H9 (cell line): Measurements from ENCODE around the gene RNF126. TPM values are rescaled to one million over a fixed set of nuclear protein-coding genes. Genes with fewer than 3 reads are reported as not detected.
A peak's percentile ranks its signal among the peaks of the same experiment; 100 is the strongest.
"Not testable (repeated sequence)": the region's sequence is repeated elsewhere in the genome, so short reads cannot be mapped to it uniquely, and the experiment has no call there.

Source experiments
- DNase-seq: peaks from one replicate; pipeline ENCODE4 v3.0.0-alpha.2; 2017
- H2AFZ ChIP-seq: one replicate; pipeline ENCODE4 v1.6.1; 2013; ENCODE audit warnings: mild to moderate bottlenecking, low read length, control low read depth, moderate library complexity
- H2AK5ac ChIP-seq: 2 replicates; pipeline ENCODE4 v1.6.1; 2013; ENCODE audit warnings: low read length, control low read depth, mixed read lengths; ENCODE audit not compliant: insufficient read length
- H2BK120ac ChIP-seq: one replicate; pipeline ENCODE4 v1.6.1; 2013; ENCODE audit warnings: low read depth, mild to moderate bottlenecking, low read length, control low read depth, inconsistent platforms; ENCODE audit not compliant: poor library complexity, severe bottlenecking
- H2BK12ac ChIP-seq: 2 replicates; pipeline ENCODE4 v1.6.1; 2013; ENCODE audit warnings: low read length, control low read depth, mixed read lengths, low read depth; ENCODE audit not compliant: insufficient read length
- H2BK15ac ChIP-seq: 2 replicates; pipeline ENCODE4 v1.6.1; 2013; ENCODE audit warnings: low read depth, low read length, control low read depth
- H2BK20ac ChIP-seq: one replicate; pipeline ENCODE4 v1.6.1; 2013; ENCODE audit warnings: low read depth, mild to moderate bottlenecking, low read length, control low read depth, inconsistent platforms; ENCODE audit not compliant: poor library complexity, severe bottlenecking
- H2BK5ac ChIP-seq: 2 replicates; pipeline ENCODE4 v1.6.1; 2013; ENCODE audit warnings: low read length, control low read depth, mixed read lengths; ENCODE audit not compliant: insufficient read length
- H3K14ac ChIP-seq: 2 replicates; pipeline ENCODE4 v1.6.1; 2013; ENCODE audit warnings: low read length, control low read depth; ENCODE audit not compliant: insufficient read depth
- H3K18ac ChIP-seq: 2 replicates; pipeline ENCODE4 v1.6.1; 2013; ENCODE audit warnings: low read depth, mild to moderate bottlenecking, mixed read lengths, low read length, control low read depth; ENCODE audit not compliant: insufficient read length
- H3K23ac ChIP-seq: 2 replicates; pipeline ENCODE4 v1.6.1; 2013; ENCODE audit warnings: low read length, control low read depth, mixed read lengths, low read depth; ENCODE audit not compliant: insufficient read length
- H3K23me2 ChIP-seq: 2 replicates; pipeline ENCODE4 v1.6.1; 2013; ENCODE audit warnings: low read depth, mild to moderate bottlenecking, mixed read lengths, low read length, control low read depth; ENCODE audit not compliant: insufficient read length, poor library complexity, severe bottlenecking
- H3K27ac ChIP-seq: 2 replicates; pipeline ENCODE4 v1.5.1; 2013; ENCODE audit warnings: low read length, control low read depth, mixed read lengths, low read depth; ENCODE audit not compliant: insufficient read length
- H3K27me3 ChIP-seq: 2 replicates; pipeline ENCODE4 v1.6.1; 2013; ENCODE audit warnings: low read length, control low read depth, inconsistent platforms; ENCODE audit not compliant: insufficient read depth
- H3K4ac ChIP-seq: 2 replicates; pipeline ENCODE4 v1.6.1; 2013; ENCODE audit warnings: low read depth, mild to moderate bottlenecking, control low read depth, inconsistent platforms, low read length, moderate library complexity
- H3K4me1 ChIP-seq: 2 replicates; pipeline ENCODE4 v1.6.1; 2013; ENCODE audit warnings: low read length, control low read depth, inconsistent platforms; ENCODE audit not compliant: insufficient read depth
- H3K4me2 ChIP-seq: 2 replicates; pipeline ENCODE4 v1.6.1; 2013; ENCODE audit warnings: low read length, control low read depth, mixed read lengths; ENCODE audit not compliant: insufficient read length, insufficient read depth
- H3K56ac ChIP-seq: 2 replicates; pipeline ENCODE4 v1.6.1; 2013; ENCODE audit warnings: low read depth, mild to moderate bottlenecking, mixed read lengths, low read length, control low read depth; ENCODE audit not compliant: insufficient read length
- H3K79me1 ChIP-seq: 2 replicates; pipeline ENCODE4 v1.6.1; 2013; ENCODE audit warnings: low read depth, mild to moderate bottlenecking, moderate library complexity, low read length, control low read depth, inconsistent platforms; ENCODE audit not compliant: insufficient read depth, poor library complexity, severe bottlenecking
- H3K79me2 ChIP-seq: 2 replicates; pipeline ENCODE4 v1.6.1; 2013; ENCODE audit warnings: low read length, control low read depth, inconsistent platforms; ENCODE audit not compliant: insufficient read depth
- H3K9ac ChIP-seq: 2 replicates; pipeline ENCODE4 v1.6.1; 2013; ENCODE audit warnings: low read length, control low read depth, mixed read lengths; ENCODE audit not compliant: insufficient read length; ENCODE audit errors: extremely low read depth
- H3K9me3 ChIP-seq: one replicate; pipeline ENCODE4 v1.6.1; 2013; ENCODE audit warnings: low read depth, low read length, inconsistent platforms; ENCODE audit not compliant: control insufficient read depth
- H3T11ph ChIP-seq: one replicate; pipeline ENCODE4 v1.6.1; 2013; ENCODE audit warnings: mild to moderate bottlenecking, low read length, control low read depth, inconsistent platforms
- H4K20me1 ChIP-seq: one replicate; pipeline ENCODE4 v1.6.1; 2013; ENCODE audit not compliant: control insufficient read depth, insufficient read length, insufficient read depth
- H4K5ac ChIP-seq: 2 replicates; pipeline ENCODE4 v1.6.1; 2013; ENCODE audit warnings: low read depth, mild to moderate bottlenecking, mixed read lengths, low read length, control low read depth; ENCODE audit not compliant: insufficient read length
- H4K8ac ChIP-seq: replicated peaks from 2 replicates; pipeline ENCODE4 v1.6.1; 2013; ENCODE audit warnings: low read length, control low read depth, mixed read lengths, low read depth; ENCODE audit not compliant: insufficient read length
- H4K91ac ChIP-seq: 2 replicates; pipeline ENCODE4 v1.6.1; 2013; ENCODE audit warnings: low read depth, mild to moderate bottlenecking, moderate library complexity, mixed read lengths, low read length, control low read depth; ENCODE audit not compliant: insufficient read length
- H3K27ac Mint-ChIP-seq, 3 experiments: 2 replicates in 2 of 3; 3 replicates in 1 of 3; pipeline ENCODE4 v1.8.0; 2020 to 2021; ENCODE audit warnings: mixed read lengths in 3 of 3, mild to moderate bottlenecking in 1 of 3, moderate library complexity in 1 of 3
- H3K27me3 Mint-ChIP-seq: 2 replicates; pipeline ENCODE4 v1.8.0; 2021; ENCODE audit warnings: low read depth, mild to moderate bottlenecking, moderate library complexity, mixed read lengths
- H3K36me3 Mint-ChIP-seq, 3 experiments: 2 replicates in 2 of 3; 3 replicates in 1 of 3; pipeline ENCODE4 v1.8.0; 2020 to 2021; ENCODE audit warnings: low read depth in 3 of 3, mixed read lengths in 3 of 3; ENCODE audit not compliant: insufficient read depth in 1 of 3
- H3K4me1 Mint-ChIP-seq, 2 experiments: 2 replicates each; pipeline ENCODE4 v1.8.0; 2020; ENCODE audit warnings: mixed read lengths in 2 of 2
- H3K4me3 Mint-ChIP-seq, 2 experiments: 2 replicates in 1 of 2; 3 replicates in 1 of 2; pipeline ENCODE4 v1.8.0; 2020 to 2021; ENCODE audit warnings: mild to moderate bottlenecking in 2 of 2, mixed read lengths in 2 of 2, moderate library complexity in 1 of 2
- H3K9me3 Mint-ChIP-seq, 2 experiments: 2 replicates in 1 of 2; 3 replicates in 1 of 2; pipeline ENCODE4 v1.8.0; 2020; ENCODE audit warnings: mild to moderate bottlenecking in 2 of 2, mixed read lengths in 2 of 2, moderate library complexity in 1 of 2
- WGBS: extraction: QIAGEN DNeasy Blood & Tissue Kit; methylation state at CpG from one replicate; pipeline ENCODE4 v1.1.7; 2013; ENCODE audit warnings: missing lambda C conversion rate, low lambda C conversion rate, mixed read lengths; ENCODE audit not compliant: insufficient read length; ENCODE audit errors: extremely low coverage; 5-methylcytosine and 5-hydroxymethylcytosine counted together
- total RNA-seq: library from RNA; stranded (reverse); gene quantifications from 2 replicates; pipeline ENCODE4 v1.2.1, GENCODE V29; 2021
- TF ChIP-seq, protein P1 (sequence below): fragments of 200-600 bp; sonication (generic); conservative IDR thresholded peaks from 3 replicates; pipeline ENCODE4 v1.8.0; 2021; ENCODE audit warnings: antibody characterized with exemption, mild to moderate bottlenecking

RNF126 gene
- total RNA-seq, 1 experiment from 2014 or later: 81.9 TPM

GRCh38 chr19:670609-671075 lies 7.6 kb upstream of the RNF126 start:
- H3K56ac ChIP-seq: no peak overlapping the region
- no peak overlapping the region for H3K14ac ChIP-seq
- no peak overlapping the region for H4K8ac ChIP-seq
- H3T11ph ChIP-seq: no peak overlapping the region
- H3K9ac ChIP-seq: no peak overlapping the region
- H3K4ac ChIP-seq: no peak overlapping the region
- H2BK120ac ChIP-seq: no peak overlapping the region
- H4K91ac ChIP-seq: no peak overlapping the region
- Mint-ChIP-seq H3K27ac (no peak overlapping the region), H3K27me3 (peaks cover 52% of the 10 kb centered on the region), H3K9me3 (peaks cover 10 to 12% of the 10 kb centered on the region in 2 experiments), H3K4me1 (peaks cover 0 to 4% of the 10 kb centered on the region in 2 experiments; a peak in 2 of 4 replicates), H3K36me3 (no peaks in the 10 kb centered on the region), H3K4me3 (no peak overlapping the region)
- H2BK15ac ChIP-seq: no peak overlapping the region
- no peak overlapping the region for H3K23ac ChIP-seq
- no peak overlapping the region for H3K18ac ChIP-seq
- H3K9me3 ChIP-seq: no peaks in the 10 kb centered on the region
- H3K27ac ChIP-seq: no peak overlapping the region
- H4K20me1 ChIP-seq: no peaks in the 10 kb centered on the region
- TF ChIP-seq, protein P1, sequence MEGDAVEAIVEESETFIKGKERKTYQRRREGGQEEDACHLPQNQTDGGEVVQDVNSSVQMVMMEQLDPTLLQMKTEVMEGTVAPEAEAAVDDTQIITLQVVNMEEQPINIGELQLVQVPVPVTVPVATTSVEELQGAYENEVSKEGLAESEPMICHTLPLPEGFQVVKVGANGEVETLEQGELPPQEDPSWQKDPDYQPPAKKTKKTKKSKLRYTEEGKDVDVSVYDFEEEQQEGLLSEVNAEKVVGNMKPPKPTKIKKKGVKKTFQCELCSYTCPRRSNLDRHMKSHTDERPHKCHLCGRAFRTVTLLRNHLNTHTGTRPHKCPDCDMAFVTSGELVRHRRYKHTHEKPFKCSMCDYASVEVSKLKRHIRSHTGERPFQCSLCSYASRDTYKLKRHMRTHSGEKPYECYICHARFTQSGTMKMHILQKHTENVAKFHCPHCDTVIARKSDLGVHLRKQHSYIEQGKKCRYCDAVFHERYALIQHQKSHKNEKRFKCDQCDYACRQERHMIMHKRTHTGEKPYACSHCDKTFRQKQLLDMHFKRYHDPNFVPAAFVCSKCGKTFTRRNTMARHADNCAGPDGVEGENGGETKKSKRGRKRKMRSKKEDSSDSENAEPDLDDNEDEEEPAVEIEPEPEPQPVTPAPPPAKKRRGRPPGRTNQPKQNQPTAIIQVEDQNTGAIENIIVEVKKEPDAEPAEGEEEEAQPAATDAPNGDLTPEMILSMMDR: peak; percentile 56
- no peak overlapping the region for H4K5ac ChIP-seq
- peak; percentile 63 for DNase-seq
- H2BK20ac ChIP-seq: no peak overlapping the region
- no peaks in the 10 kb centered on the region for H3K79me1 ChIP-seq
- H2BK5ac ChIP-seq: no peak overlapping the region
- H3K79me2 ChIP-seq: no peaks in the 10 kb centered on the region
- H3K27me3 ChIP-seq: no peaks in the 10 kb centered on the region
- no peak overlapping the region for H3K4me2 ChIP-seq
- H2BK12ac ChIP-seq: no peak overlapping the region
- no peak overlapping the region for H2AFZ ChIP-seq
- no CpG with 5 or more reads among the region's 9 CpGs for WGBS
- no peak overlapping the region for H2AK5ac ChIP-seq
- H3K4me1 ChIP-seq: no peaks in the 10 kb centered on the region
- no peaks in the 10 kb centered on the region for H3K23me2 ChIP-seq

DNA sequence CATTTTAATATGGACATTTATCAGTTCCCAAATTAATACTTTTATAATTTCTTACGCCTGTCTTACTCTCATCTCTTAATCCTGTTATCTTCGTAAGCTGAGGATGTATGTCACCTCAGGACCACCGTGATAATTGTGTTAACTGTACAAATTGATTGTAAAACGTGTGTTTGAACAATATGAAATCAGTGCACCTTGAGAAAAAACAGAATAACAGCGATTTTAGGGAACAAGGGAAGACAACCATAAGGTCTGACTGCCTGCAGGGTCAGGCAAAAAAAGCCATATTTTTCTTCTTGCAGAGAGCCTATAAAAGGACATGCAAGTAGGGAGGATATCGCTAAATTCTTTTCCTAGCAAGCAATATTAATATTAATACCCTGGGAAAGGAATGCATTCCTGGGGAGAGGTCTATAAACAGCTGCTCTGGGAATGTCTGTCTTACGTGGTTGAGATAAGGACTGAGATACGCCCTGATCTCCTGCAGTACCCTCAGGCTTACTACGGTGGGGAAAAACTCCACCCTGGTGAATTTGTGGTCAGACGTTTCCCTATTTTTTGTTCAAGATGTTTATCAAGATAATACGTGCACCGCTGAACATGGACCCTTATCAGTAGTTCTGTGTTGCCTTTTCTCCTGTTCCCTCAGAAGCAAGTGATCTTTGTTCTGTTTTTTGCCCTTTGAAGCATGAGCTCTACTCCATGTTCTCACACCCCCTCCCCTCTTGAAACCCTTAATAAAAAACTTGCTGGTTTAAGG lies 5.8 kb upstream of the RNF126 start:
- not testable (repeated sequence) for H3K4me3 Mint-ChIP-seq, H3K4me1 ChIP-seq, H3K27ac ChIP-seq, H4K5ac ChIP-seq, H3K14ac ChIP-seq, H3K36me3 Mint-ChIP-seq, H3K79me1 ChIP-seq, H3K79me2 ChIP-seq, H3K27me3 ChIP-seq, H3K23me2 ChIP-seq, H3K27ac Mint-ChIP-seq, H3K9me3 ChIP-seq, H2BK120ac ChIP-seq, H4K91ac ChIP-seq, H3K4me1 Mint-ChIP-seq, H3K4ac ChIP-seq, H2AFZ ChIP-seq, H3K18ac ChIP-seq, H3K9ac ChIP-seq, H2AK5ac ChIP-seq, H3K23ac ChIP-seq, H4K8ac ChIP-seq, H2BK12ac ChIP-seq, H3K4me2 ChIP-seq, H2BK15ac ChIP-seq, H4K20me1 ChIP-seq, H2BK5ac ChIP-seq, H2BK20ac ChIP-seq, DNase-seq, H3T11ph ChIP-seq, H3K56ac ChIP-seq
- no CpG with 5 or more reads among the region's 12 CpGs for WGBS
- Mint-ChIP-seq H3K9me3 (peaks cover 10 to 14% of the 10 kb centered on the region in 2 experiments), H3K27me3 (peaks cover 46% of the 10 kb centered on the region)
